Tongue (tissue), 2 donors: ENCODE results near the gene STK38. TPM values are rescaled to one million over a fixed set of nuclear protein-coding genes. Genes with fewer than 3 reads are reported as not detected.

ENCODE experiments used
- DNase-seq: peaks from one replicate; pipeline ENCODE4 v3.0.0-alpha.2; 2015
- total RNA-seq: library from RNA; depleted of rRNA; stranded (reverse); fragments of >200 nt; gene quantifications from one replicate; pipeline ENCODE4 v1.2.3, GENCODE V29; 2014

STK38 gene
- total RNA-seq, 1 donor from 2014 or later, result 30.5 TPM

GRCh38 chr6:36523451-36523850 lies 23.8 kb downstream of the STK38 start:
- no peak for DNase-seq

DNA sequence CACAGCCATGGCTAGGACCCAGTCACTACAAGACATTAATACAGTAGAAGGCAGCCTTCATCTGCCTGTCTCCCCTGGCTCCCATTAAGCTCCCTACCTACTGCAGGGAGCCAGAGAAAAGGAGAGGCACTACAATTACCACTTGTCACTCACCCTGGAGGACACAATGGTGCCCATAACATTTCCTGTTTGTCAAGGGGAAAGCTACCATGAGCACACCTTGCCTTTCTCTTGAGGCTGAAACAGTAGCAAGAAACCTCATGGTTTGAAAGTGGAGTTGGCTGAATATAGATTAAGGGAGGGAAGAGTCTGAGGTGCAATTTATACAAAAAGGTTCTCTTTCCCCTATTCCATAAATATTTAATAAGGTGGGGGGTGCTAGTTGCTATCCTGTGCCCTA lies 27.9 kb downstream of the STK38 start:
- no peak for DNase-seq

DNA sequence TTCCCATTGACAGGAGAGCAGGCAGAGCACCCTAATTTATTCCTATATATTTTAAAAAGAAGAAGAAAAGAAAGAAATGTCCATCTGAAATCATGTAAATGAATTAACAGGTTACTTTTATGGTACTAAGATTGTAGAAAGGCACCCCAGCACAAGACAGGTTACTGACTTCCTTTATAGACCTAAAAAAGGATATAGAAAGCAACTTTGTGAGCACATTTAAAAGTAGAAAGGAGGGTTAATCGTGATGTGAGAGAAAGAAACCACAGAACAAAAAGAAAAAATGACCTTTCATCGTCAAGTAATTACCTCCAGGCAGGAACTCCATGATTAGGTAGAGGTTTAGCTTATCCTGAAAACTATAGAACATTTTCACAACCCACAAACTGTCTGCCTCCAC lies 29.9 kb downstream of the STK38 start:
- no peak for DNase-seq

DNA sequence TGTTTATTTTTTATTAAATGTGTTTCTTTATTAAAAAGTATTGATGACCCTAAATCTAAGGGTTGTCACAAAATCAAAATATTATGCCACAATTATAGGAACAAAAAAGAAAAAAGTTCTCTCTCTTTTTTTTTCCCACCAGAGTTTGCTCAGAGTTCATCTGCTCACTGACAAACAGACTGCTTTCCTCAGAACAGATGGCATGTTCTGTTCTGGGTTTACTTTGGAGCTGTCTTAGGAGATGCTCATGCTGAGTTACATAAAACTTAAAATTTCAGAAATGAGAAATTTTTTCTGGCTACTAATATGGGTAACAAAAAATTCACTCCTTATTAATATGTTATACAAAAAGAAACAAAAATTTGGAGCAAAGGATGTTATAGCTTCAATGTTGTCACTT lies 30.3 kb downstream of the STK38 start:
- no peak for DNase-seq

DNA sequence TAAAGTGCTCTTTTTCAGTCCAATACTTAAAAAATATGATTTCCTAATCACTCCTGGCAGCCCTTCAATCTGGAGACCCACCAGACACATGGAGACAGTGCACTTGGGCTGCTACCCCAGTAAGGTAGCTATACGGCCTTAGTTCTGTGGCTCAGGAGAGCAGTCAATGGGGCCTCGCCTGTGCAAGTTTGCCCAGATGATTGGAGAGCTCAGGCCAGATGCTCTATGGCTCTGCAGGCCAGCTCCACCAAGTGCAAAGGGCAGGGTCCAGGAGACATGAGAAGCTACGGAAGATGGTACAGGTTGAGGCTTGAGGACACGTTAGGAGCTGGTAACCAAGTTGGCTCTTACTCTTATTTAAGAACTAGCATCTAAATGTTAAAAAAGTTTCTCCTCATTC lies 30.7 kb downstream of the STK38 start:
- DNase-seq, result no peak

- DNase-seq, result no peak
Measured at GRCh38 chr6:36515844-36516243, 31.4 kb downstream of the STK38 start.

DNA sequence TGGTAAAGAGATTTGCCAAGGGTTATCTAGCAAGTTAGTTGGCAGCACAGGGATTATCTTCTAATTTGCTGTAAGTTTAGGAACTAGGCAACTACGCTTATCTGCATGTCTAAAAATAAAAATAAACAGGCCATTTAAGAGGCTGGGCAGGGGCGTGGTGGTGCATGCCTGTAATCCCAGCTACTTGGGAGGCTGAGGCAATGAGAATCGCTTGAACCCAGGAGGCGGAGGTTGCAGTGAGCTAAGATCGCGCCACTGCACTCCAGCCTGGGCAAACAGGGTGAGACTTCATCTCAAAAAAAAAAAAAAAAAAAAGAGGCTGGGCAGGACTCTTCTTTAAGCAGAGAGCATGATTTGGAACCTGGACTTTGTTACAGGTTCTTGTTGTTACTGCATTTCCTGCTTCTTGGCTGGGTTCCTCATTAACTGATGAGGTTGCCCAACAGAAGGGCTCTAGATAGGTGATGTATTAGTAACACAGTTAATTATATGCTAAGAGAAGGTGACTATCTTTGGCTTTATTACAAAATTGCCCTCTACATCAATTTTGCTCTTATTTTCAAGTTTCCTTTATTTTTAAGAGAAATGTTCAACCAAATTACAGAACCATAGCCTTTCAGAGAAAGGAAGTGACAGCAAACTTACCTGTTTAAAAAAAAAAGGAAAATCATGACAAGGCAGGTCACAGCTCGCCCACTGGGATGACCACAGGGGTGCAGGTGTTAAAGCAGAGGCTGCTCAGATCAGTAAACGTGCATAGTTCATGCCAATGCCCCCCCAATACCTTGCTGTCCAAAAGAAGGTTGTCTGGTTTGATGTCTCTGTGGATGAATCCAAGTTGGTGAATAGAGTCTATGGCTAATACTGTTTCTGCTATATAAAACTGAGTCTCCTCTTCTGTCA lies 32.5 kb downstream of the STK38 start:
- no peak for DNase-seq

GRCh38 chr6:36510365-36510764 lies 36.9 kb downstream of the STK38 start:
- DNase-seq, result no peak

DNA sequence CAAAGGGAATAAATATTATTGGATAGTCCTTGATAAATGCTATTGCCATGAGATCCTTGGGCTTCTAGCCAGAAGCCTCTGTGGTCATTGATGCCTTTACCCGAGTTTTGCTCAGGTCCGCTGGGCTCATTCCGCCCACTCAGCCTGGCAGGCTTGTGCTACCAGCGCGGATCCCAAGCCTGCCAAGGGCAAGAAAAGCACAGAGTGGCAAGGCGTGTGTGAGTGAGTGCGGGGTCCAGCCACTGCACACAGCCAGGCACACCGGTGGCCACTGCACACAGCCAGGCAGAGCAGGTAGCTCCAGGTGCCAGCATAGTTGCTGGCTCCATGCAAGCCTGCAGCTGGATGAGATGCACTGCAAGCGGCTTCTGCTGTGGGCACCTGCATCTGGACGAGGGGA lies 38.7 kb downstream of the STK38 start:
- no peak for DNase-seq

- no peak for DNase-seq
Measured at GRCh38 chr6:36506611-36507010, 40.7 kb downstream of the STK38 start.

DNA sequence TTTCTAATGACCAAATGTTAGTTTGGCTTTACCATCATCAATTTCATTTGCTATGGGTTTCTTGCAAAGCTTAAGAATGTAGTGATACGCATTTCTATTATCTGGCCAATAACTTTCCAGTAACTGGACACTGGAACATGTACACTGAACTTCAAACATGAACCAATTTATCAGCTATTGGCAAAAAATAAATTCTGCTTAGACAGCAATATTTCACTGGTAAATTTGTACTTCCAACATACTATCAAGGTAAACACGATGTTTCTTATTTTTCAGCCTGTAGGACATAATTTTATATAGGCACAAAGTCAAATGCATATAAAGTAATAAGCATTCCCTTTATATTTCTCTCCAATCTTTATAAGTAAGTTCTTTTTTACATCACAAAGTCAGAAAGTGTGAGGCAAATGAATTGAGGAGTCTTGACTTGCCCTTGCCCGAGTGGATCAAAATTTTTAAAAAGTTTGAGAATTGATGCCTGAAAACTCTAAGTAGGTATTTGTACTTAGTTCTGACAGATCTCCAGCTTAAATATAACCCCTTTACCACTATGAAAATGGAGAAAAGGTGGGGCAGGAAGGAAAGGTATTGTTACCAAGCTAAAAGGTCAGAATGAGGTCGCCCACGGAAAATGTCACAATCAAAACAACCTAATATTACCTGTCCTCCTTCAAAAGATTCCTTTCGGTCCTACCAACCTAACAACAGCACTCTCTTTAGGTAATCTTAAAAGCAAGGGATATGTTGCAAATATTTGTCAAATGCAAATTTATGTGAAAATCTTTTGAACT lies 41.3 kb downstream of the STK38 start:
- DNase-seq, result no peak

- no peak for DNase-seq
Measured at GRCh38 chr6:36504982-36505381, 42.3 kb downstream of the STK38 start.

DNA sequence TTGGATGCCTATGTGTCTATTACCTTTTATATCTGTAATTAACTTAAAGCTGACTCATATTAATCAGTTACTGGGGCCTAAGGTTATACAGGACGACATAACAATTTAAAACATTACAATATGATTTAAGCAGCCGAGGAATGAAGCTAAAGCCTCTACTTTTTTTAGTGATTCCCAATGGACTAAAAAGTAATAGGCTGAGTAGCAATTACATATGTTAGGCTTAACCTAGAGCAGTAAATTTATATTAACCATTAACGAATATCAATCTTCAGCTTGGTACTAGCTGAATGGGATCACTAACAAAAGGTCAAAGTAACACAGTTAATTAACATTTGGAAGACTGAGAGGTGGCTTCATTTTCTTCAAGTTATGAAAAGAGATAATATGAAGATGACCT lies 43.1 kb downstream of the STK38 start:
- DNase-seq, result no peak

DNA sequence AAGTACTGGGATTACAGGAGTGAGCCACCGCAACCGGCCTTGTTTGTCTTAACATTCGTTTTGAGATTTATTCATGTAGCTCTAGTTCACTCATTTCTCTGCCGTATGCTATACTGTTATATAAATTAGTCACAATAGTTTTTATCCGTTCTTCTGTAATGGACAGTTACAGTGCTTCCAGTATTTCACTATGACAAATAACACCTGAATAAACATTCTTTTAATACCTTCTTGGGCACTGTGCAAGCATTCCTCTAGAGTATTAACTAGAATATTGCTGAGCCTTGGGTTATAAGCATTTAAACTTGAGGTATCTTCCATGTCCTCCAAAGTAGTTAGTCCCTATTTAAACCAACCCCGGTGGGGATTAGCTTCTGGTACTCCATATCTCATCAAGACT lies 45.6 kb downstream of the STK38 start:
- DNase-seq, result no peak

GRCh38 chr6:36499918-36500317 lies 47.4 kb downstream of the STK38 start:
- DNase-seq, result no peak

- no peak for DNase-seq
Measured at GRCh38 chr6:36495086-36495485, 52.2 kb downstream of the STK38 start.

GRCh38 chr6:36493859-36494258 lies 53.4 kb downstream of the STK38 start:
- DNase-seq, result peak; percentile 12

DNA sequence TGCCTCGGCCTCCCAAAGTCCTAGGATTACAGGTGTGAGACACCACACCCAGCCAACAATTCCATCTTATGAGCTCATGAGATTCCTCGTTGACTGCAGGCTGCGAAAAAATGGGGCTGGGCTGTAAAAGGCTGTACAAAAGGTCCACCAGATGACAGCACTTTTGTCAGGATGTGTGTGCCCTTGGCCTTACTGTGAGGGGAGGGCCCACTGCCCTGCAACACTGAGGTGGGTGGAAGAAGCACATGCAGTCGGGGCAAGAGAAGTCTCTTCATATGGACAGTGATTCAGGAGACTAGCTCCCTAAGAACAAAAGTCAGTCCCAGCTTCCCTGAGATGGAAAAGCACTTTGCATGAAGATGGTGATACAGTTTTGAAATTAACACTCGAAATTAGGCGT lies 54.0 kb downstream of the STK38 start:
- no peak for DNase-seq

DNA sequence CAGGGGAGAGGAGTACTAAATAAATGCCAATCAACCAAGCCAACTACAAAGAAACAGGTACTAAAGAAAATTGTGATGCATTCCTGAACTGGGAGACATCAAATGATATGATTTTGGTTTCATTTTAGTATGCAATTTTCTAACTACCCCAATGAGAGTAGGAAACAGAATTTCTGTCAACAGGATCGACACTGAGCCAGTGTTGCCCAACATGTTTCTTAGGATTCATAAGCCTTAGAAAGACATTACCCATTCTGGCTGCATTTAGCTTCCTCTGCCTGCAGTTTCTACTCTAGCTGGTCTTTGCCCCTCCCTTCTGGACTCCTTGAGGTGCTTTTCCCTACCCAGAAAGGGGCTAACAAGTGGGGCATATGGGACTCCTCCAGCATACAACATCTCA lies 54.7 kb downstream of the STK38 start:
- no peak for DNase-seq

- DNase-seq, result no peak
Measured at GRCh38 chr6:36492092-36492491, 55.2 kb downstream of the STK38 start.

DNA sequence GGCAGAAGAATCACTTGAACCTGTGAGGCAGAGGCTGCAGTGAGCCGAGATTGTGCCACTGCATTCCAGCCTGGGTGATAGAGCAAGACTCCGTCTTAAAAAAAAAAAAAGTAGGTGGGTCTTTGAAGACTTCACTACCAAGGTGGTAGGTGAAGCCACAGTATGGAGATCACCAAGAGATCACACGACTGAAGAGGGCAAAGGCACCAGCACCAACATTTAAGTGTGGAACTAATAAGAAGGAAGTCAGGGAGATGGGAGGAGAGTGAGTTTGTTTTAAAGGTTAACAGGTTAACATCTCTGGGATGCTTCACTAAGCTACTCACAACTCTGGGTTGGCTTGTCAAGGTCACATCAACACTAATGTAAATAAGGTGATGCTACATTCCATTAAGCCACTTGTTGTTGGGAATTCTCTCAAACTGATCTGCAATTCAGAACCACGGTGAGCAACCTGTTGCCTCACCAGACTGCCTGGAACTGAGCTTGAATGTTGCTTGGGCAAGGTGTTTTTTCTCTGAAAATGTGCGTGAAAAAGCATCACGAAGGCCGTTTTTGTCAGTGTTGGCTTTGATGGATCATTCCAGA lies 55.8 kb downstream of the STK38 start:
- no peak for DNase-seq

DNA sequence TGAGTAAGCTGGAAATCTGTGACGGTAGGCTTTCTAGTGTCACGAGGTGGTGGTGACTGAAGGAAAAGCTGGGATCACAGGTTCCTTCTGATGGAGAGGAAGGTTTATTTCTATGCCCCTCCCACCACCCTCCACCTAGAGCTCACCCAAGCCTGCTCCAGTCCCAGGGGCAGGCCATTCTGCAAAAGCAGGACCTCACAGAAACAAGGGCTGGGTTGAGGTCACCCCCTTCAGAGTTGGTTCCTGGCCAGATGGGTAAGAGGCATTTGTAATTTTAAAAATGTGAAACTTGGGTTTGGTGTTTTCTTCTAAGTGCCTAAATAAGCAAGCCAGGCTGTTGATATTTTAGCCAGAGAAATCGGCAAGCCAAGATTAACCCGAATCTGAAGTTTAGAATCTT lies 57.9 kb downstream of the STK38 start:
- no peak for DNase-seq

- no peak for DNase-seq
Measured at GRCh38 chr6:36488221-36488620, 59.1 kb downstream of the STK38 start.
